Thyroid gland (tissue), 4 donors: ENCODE data around the gene FRYL.

Experiments used
- POLR2A ChIP-seq, 2 donors: fragments of 450-650 bp; IDR thresholded peaks; one replicate each; pipeline ENCODE4 v1.6.1; 2017; ENCODE audit warnings: antibody characterized with exemption in 2 of 2, mild to moderate bottlenecking in 2 of 2, moderate library complexity in 1 of 2
- TF ChIP-seq, protein P1 (sequence below), 6 experiments: fragments of 200-600 bp in 3 of 6; fragments of 450-650 bp in 3 of 6; sonication (generic) in 3 of 6; IDR thresholded peaks; one replicate each; pipeline ENCODE4 v1.5.1; 2016 to 2019; ENCODE audit warnings: antibody characterized with exemption in 6 of 6, mild to moderate bottlenecking in 2 of 6, inconsistent platforms in 1 of 6, moderate library complexity in 1 of 6

DNA sequence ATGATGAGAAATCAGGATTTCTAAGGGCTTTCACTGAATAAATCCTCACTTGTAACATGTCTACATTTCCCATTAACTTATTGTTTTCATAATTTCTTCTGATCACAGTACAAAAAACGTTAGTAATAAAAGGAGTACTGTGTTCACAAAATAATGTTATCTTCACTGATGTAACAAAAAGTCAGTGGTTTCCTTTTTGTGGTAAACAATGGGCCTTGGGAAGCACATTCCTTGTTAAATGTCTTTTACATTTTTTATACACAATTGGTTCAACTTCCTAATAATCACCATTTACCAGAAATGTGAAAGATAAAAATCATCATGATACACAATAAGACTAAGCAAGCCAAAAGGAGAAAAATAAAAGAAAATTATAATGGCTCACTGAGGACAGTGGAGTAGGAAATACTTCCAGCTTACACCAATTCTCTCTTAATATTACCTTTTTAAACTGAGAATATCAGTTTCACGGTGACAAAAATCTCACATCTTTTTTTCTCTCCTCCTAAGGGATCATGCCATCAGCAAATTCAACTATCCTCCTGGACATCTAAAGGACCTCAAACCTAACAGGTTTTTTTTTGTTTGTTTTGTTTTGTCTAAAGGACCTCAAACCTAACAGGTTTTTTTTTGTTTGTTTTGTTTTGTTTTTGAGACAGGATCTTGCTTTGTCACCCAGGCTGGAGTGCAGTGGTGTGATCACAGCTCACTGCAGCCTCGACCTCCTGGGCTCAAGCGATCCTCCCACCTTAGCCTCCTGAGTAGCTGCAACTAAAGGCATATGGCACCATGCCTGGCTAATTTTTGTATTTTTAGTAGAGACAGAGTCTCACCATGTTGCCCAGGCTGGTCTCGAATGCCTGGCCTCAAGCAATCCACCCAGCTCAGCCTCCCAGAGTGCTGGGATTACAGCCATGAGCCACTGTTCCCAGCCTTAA, 57.3 kb downstream of the FRYL start:
- TF ChIP-seq, protein P1, sequence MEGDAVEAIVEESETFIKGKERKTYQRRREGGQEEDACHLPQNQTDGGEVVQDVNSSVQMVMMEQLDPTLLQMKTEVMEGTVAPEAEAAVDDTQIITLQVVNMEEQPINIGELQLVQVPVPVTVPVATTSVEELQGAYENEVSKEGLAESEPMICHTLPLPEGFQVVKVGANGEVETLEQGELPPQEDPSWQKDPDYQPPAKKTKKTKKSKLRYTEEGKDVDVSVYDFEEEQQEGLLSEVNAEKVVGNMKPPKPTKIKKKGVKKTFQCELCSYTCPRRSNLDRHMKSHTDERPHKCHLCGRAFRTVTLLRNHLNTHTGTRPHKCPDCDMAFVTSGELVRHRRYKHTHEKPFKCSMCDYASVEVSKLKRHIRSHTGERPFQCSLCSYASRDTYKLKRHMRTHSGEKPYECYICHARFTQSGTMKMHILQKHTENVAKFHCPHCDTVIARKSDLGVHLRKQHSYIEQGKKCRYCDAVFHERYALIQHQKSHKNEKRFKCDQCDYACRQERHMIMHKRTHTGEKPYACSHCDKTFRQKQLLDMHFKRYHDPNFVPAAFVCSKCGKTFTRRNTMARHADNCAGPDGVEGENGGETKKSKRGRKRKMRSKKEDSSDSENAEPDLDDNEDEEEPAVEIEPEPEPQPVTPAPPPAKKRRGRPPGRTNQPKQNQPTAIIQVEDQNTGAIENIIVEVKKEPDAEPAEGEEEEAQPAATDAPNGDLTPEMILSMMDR (IDR thresholded peaks at IDR 0.05) = no peak
- TF ChIP-seq POLR2A (IDR thresholded peaks at IDR 0.05) = no peak
